ENCODE measurements around the gene C19orf85.
A peak's percentile ranks its signal among the peaks of the same experiment; 100 is the strongest.

The C19orf85 gene

GRCh38 chr19:55436847-55437246 lies 27.7 kb downstream of the C19orf85 start:
- DNase-seq: no peak

GRCh38 chr19:55435020-55435419 lies 29.5 kb downstream of the C19orf85 start:
- DNase-seq: no peak

GRCh38 chr19:55434356-55434919 lies 30.1 kb downstream of the C19orf85 start:
- no peak for DNase-seq

GRCh38 chr19:55433292-55433691 lies 31.3 kb downstream of the C19orf85 start:
- DNase-seq: no peak

- DNase-seq: no peak
These were observed 32.2 kb downstream of the C19orf85 start for GRCh38 chr19:55432241-55432959.

GRCh38 chr19:55431183-55431582 lies 33.4 kb downstream of the C19orf85 start:
- no peak for DNase-seq

GRCh38 chr19:55426042-55426441 lies 38.5 kb downstream of the C19orf85 start:
- DNase-seq: no peak

- DNase-seq: no peak
These were observed 40.0 kb downstream of the C19orf85 start for GRCh38 chr19:55424518-55424917.

GRCh38 chr19:55423225-55424005 lies 41.1 kb downstream of the C19orf85 start:
- no peak for DNase-seq

- DNase-seq: peak; percentile 9
These were observed 43.3 kb downstream of the C19orf85 start for GRCh38 chr19:55421281-55421680.

- no peak for DNase-seq
These were observed 44.8 kb downstream of the C19orf85 start for GRCh38 chr19:55419624-55420236.

GRCh38 chr19:55419103-55419502 lies 45.4 kb downstream of the C19orf85 start:
- no peak for DNase-seq

GRCh38 chr19:55418185-55418584 lies 46.4 kb downstream of the C19orf85 start:
- peak; percentile 44 for DNase-seq

Data from activated naive CD4-positive, alpha-beta T cell treated with Interleukin-2 at 50 U/mL for 16 hours (primary cell).